Suppressor macrophage treated with lipopolysaccharide for 1 hour (primary cell): ENCODE measurements around the gene SLC10A7.

Source experiments
- DNase-seq, 3 donors: peaks; one replicate each; pipeline ENCODE4 v3.0.0-alpha.2; 2020 to 2022

Gene SLC10A7, protein sequence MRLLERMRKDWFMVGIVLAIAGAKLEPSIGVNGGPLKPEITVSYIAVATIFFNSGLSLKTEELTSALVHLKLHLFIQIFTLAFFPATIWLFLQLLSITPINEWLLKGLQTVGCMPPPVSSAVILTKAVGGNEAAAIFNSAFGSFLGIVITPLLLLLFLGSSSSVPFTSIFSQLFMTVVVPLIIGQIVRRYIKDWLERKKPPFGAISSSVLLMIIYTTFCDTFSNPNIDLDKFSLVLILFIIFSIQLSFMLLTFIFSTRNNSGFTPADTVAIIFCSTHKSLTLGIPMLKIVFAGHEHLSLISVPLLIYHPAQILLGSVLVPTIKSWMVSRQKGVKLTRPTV

DNA sequence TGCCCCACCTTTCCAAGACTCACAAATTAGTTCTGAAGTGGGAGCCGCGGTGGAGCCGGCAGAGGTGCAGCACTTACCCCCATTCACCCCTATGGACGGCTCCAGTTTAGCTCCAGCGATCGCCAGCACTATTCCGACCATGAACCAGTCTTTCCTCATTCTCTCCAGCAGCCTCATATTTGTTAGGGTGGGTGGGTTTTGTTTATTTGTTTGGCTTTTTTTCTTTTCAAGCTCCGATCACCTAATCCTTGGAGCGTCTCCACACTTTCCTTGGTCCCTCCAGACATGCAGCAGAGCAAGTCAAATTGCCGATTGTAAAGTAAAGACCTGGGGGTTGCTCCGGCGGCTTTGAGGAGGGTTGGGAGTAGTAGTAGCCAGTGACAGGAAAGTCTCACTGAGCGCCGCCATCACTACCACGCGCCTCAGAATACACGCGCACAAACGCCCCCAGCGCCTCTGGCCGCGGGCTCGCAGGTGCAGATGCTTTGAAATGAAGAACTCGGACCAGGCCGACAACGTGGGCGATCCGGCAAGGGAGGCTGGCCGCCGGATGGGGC lies at the start of gene SLC10A7:
Gene SLC10A7, minus strand, starts transcription at position 400 of the 557 bp plus-strand sequence. Its CDS starts 223 bp downstream, at position 177.
- peak; percentile 71 to 83 (median 76) for DNase-seq

DNA sequence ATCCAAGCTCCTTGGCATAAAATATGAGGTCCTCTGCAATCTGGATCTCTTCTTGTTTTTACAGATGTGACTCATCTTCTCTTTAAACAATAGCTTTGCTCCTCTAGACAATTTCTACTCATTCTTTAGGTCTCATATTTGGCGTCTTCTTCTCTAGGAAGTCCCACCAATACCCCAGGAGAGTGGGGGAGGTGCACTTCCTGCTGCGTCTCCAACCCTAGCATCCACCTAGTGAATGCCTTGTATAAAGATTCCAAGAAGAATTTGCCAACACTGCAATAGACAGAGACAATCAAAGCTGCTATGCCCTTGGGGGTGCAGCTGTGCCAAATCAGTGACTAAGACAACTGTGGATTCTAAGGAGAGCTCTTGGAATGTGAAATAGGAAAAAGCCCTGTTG lies 45.7 kb upstream of the SLC10A7 start:
- no peak for DNase-seq

DNA sequence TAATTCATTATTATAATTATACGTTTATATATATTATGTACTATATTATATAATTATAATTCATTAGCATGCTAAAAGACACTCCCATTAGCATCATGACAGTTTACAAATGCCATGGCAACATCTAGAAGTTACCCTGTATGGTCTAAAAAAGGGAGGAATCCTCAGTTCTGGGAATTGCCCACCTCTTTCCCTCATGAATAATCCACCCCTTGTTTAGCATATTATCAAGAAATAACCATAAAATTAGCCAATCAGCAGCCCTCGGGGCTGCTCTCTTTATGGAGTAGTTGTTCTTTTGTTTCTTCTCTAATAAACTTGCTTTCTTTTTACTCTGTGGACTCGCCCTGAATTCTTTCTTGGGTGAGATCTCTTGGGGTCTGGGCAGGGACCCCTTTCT lies 42.8 kb upstream of the SLC10A7 start:
- no peak for DNase-seq

DNA sequence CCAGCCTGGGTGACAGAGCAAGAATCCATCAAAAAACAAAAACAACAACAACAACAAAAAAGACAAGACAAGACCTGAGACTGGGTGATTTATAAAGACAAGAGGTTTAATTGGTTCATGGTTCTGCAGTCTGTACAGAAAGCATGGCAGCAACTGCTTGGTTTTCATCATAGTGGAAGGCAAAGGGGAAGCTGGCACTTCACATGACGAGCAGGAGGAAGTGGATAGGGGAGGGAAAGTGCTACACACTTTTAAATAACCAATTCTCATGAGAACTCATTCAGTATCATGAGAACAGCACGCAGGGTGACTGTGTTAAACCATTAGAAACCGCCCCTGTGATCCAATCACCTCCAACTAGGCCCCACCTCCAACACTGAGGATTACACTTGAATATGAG lies 28.4 kb upstream of the SLC10A7 start:
- peak; percentile 17 to 45 (median 37) for DNase-seq

DNA sequence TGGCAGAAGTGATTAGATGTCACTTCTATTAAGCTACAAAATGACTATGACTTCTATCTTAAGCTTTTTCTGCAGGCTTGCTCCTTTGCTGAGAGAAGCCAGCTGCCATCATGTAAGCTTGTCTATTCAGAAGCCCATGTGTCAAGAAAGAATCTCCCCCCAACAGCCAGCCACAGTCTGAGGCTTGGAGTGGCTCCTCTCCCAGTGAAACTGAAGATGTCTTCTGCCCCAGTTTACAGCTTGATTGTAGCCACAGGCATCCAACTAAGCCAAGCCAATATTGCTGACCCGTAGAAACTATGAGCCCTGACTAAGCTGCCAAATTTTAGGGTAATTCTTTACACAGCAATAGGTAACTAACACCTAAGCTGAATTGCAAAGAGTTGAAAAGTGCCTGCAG lies 26.7 kb upstream of the SLC10A7 start:
- no peak for DNase-seq

DNA sequence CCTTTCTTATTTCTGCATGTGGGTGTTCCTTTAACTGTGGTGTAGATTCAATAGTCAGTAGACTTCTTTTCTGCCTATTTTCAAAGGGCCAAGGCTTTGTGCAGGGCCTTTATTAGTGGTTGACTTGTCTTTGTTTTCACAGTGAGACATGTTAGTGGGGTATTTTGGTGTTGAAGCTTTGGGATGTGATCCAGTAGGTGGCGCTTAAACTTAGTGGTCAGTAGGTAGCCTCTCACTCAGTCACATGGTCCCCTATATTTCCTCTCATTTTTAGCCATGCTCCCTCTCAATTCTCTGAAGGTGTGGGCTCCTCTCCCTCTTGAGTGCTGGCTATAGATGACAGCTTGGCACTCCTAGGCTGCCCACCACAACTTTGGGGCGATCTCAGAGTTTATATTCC lies 23.4 kb upstream of the SLC10A7 start:
- peak; percentile 21 to 32 (median 26) for DNase-seq

DNA sequence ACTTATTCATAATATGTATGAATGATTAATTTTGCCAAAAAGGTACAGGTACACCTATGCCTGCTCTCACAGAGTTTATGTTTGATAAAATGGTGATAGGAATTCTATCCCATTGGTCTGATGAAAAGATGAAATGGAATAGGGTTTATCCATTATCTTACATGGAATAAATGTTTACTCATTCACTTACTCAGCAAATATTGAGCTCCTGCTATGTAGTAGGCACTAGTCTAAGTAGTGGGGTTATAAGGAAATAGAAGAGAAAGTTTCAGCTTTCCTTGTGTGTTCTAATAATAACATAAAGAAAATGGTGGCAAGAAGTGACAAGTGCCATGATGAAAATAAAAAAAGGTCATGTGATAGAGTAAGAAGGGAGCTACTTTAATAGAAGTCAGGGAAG lies 12.4 kb upstream of the SLC10A7 start:
- DNase-seq: no peak

DNA sequence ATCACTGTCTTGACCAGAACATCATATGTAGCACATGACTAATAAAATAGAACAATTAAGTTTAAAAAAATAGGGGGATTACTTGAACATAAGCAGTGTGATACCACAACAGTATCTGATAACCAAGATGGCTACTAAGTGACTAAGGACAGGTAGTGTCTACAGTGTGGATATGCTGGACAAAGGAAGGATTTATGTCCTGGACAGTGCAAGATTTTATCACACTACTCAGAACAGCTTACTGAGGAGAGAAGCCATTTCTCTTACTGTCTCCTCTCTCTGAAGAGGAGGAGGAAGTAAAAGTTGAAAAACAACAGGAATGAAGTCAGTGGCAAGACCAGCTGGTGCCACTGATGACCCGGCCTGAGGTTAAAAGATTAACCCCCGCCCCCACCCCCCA lies 4.0 kb upstream of the SLC10A7 start:
- no peak for DNase-seq

DNA sequence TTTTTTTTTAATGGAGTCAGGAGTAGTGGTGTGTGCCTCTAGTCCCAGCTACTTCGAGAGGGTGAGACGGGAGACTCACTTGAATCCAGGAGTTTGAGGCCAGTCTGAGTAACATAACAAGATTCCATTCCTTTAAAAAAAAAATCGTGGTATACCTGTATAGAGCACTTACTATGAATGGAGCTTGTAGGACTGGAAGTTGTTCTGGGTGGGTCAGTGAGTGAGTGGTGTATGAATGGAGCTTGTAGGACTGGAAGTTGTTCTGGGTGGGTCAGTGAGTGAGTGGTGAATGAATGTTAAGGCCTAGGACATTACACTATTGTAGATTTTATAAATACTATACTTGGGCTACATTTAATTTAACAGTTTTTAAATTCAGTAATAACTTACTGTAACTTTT lies 2.9 kb upstream of the SLC10A7 start:
- DNase-seq: no peak

DNA sequence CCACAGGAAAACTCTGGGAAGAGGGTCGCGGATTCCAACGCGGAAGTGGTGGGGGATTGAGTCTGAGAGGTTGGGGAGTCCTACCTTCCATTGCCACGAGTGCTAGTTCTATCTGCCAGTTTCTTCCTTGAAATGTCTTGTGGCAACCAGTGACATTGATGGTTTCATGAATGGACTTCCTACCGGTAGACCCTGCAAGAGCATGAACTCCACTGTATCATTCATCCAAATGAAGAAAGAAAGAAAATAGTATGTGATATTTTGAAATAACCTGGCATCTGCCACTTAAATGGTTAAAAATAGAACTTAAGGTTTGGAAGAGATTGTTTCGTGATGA lies 1.1 kb upstream of the SLC10A7 start:
- DNase-seq: peak in 1 of 3 donors; percentile 9

DNA sequence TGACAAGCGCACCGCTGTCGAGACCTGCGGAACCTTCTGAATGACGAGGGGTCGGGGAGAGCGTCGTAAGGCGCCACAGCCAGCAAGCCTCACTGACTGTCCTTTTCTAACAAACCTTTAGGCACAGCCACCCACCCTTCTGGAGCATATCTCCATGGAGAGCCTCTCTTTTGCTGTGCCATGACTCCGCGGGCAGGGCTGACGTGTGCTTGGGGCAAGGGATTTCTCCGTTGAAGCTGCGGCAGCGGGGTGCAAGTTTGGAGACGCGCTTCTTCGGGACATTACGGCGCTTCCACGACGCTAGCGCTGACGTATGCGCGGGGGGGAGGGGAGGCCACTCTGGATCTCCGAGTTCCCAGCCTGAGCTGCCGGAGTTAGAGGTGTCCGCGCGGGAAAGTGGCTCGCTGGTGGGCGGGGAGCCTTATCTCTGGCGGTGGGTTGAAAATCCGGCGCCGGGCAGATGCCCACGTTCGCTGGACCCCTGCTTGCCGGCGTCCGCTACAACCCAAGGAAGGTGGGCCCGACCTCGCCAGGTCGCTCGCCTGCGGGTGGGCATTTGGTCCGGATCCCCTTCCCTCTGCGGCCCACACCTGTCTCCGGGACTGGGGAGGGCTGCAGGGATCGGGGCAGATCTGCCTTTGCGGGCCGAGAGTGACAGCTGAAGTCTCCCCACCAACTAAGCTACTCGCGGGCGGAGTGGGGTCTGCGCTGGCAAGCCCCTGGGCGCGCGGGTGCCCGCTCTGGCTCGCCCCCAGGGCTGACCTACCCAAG lies 543 bp upstream of the SLC10A7 start:
- DNase-seq: peak; percentile 89 to 95 (median 94)

DNA sequence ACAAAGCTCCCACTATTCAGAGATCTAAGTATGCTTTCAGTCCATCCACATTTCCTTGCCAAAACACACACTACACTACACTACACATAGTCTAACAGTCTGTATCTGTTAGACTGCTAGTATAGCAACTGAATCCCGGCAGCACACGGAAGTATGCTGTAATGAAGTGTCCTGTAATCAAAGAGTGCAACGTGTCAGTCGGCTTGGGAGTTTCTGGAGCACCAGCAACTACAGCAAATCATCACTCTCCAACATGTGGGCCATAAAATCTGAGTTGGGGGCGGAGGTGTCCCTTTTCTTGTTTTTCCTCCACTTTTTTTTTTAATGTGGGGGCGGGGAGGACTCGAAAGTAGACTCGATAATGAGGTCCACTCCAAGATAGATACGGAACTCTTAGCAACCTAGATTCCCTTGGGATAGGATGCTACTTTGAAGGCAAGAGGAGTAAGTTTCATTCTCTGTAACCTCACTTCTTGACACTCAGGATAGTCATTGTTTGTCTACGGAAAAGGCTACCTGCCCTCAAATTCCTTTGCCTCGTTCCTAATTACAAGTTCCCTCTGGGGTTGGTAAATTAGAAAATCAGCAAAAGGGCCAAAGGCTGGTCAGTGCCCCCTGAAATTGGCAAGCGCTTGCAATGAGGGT lies 722 bp downstream of the SLC10A7 start:
- peak; percentile 44 to 54 (median 46) for DNase-seq

DNA sequence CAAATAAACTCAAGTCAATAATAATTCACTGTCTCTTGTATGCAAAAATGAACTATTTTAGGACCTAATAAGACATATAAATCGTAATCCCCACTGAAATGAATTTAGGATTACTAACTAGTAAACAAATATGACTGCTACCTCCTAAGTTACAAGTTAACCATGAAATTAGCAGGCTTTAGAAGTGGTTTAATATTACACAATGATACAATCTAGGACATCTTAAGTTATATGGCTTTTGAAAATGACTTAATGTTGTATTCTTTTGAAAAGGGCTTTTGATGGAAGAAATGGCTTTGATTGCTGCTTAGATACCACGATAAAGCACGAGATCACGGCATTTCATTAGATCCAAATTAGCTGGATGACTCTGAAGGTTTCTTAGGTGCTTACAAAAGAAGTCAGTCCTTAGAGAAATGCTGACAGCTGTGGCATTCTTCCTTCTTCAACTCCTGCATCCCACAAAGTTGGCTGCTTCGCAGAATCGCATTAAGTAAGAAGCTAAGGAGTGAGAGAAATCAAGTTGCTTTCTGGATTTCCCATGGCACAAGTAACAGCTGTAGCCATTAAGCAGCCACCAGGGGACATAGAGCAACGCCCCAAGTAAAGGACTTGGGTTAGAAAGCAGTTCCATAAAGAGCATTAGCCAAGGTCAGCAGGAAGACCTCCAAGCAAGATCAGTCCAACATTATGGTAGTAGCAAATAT lies 6.9 kb downstream of the SLC10A7 start:
- DNase-seq: peak in 1 of 3 donors; percentile 5

DNA sequence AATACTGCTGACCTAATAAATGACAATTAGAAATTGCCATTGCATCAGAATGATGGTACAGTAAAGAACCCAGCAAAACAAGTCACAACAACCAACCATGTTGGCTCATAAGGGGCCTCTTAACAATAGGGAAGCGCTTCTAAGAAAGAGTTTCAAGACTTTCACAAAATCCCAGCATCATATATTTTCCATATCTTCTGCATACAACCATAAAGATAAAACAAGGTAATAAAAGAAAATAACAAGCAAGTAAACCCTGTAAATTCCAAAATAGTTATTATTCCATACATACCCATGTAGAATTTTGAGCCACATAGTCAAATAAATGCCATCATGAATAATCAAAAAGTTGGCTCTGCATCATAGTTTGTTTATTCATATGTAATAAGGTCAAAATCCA lies 8.2 kb downstream of the SLC10A7 start:
- peak in 1 of 3 donors; percentile 13 for DNase-seq

DNA sequence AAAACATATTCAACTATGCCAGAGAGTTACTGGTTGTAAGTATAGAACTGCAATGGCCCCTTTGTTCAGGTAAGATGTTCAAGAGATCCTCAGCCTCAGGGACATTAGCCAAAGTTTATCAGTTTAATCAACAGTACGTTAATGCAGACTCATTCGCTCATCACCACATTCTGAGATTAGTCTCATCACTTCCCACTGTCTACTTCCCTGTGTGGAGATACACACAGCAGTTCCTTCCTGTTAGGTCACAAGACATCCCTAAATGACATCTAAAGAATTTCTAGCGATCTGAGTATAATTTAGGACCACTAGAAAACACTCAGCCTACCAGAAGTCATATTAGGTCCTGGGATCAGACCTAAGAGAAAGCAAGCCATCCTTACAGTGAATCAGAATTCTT lies 10.4 kb downstream of the SLC10A7 start:
- DNase-seq: peak; percentile 22 to 54 (median 46)

DNA sequence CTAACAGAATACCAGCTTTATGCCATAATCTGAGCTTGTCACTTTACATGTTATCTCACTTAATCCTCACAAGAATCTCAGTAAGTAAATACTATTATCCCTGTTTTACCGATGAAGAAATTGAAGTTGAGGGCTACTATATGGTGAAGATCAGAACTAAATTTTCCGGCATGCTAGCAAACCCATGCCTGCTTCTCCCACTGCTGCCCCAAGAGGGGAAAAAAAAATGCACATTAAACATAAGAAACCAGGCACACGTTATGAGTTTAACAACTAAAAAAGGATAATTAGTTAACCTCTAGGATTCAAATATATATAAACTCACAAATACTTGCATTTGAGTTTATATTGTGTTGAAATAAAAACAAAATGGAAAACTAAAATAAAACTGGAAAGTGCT lies 10.8 kb downstream of the SLC10A7 start:
- DNase-seq: no peak

DNA sequence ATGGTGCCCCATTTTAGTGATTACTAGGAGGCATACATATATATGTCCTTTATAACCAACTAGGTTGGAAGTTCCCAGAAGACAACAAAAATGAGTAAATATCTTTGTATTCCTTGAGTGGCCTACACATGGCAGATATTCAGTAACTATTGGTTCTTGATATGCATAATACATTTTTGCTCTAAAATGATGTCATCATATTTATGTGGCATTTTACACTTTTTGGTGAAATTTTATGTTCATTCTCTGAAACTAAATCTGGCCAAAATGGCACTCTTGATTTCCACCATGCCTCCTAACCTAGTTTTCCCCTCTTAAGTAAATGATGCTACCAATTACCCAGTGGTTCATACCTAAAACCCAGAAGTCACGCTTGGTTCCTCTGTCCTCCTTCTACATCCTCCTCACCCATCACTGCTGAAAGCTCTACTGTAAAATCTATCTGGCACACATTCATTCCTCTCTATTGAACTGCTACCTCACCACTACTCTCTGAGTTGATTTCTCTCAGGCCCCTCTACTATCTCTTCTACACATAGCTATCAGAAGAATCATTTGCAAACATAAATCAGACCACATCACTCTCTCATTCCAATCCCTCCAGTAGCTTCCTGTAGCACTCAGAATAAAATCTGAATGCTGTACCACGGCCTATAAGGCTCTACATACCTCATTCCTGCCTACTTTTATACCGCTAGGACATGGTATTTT lies 13.4 kb downstream of the SLC10A7 start:
- DNase-seq: no peak

DNA sequence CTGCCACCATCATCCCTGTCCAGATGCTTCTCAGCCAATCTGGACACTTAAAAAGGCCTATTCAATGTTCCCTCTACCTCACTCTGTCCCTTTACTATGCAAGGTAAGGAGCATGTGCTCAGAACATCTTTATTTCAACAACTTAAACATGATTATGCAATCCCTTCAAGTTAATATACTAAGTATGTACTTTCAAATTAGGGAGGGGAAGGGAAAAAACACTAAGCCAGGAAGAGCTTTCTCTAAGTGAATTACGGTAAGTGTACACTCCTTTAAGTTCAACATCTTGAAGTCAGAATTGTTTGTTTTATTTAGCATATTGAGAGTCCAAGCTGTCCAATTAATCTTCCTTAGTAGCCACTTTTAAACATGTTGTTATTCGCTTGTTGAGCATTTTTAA lies 14.1 kb downstream of the SLC10A7 start:
- DNase-seq: no peak

DNA sequence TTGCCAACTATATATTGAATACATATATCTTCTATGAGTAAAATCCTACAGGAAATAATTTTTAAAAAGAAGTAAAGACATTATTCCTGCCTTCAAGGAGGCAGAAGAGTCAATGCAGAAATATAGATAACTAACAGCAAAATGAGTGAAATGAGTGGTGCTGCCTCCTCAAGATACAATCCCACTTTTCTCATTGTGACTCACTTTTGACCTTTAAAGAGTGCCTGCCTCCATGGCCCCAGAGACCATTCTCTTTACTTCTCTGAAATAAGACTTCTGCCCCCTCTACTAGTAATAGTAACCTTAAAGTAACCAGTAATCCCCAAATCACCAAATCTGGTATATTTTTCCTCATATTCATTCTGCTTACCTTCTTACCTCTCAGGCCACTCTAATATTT lies 15.5 kb downstream of the SLC10A7 start:
- no peak for DNase-seq

DNA sequence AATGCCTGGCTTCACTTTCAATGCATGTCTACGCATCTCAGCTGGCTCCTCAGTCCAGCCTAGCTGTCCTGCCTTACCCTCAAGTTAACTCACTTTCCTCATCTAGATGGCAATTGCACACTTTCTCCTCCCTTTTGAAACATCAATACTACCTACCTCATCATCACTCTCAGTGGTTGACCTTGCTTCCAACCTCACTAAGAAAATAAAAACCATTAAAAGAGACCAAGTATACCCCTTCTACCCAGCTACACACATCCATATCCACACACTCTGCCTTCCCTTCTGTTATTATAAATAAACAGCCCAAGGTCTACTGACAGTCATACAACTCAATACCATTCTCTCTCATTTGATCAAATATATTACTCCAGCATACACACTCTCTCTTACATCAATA lies 21.5 kb downstream of the SLC10A7 start:
- no peak for DNase-seq

DNA sequence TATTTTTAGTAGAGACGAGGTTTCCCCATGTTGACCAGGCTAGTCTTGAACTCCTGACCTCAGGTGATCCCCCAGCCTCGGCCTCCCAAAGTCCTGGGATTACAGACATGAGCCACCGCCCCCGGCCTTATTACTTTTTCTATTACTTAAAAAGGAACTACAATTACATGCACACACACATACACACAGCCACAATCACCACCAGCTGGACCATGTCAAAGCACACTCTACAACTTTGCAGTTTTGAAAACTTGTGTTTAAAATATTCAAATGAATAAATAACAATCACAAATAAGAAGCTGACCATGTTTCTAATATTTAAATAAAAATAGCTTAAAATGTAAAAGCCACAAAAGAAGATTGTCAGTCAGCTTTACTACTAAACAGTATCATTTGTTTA lies 23.4 kb downstream of the SLC10A7 start:
- no peak for DNase-seq

DNA sequence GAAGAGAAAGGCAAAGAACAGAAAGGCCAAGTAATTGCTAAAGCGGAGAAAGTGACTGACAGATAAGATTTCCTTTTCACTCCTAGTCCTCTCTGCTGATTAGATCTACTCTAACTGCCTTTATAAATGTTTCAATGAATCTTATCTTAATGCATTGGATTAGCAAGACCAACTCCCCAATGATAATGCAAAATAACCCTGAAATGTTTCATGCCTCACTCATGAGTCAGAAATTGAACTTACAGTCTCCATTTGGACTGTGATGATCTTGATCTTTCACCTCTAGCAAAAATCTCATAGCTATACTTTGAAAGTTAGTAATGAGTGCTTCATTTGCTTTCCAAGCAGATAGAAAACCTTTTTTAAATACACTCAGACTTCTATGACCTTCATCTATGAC lies 26.5 kb downstream of the SLC10A7 start:
- no peak for DNase-seq
